SK-N-SH treated with all-trans-retinoic acid at 6 μM for 48 hours (cell line): ENCODE measurements around the gene HTR2A.

Experiments used
- ATAC-seq: fragments of 200-7000 bp; cut with Tn5 transposase; 3 replicates; pipeline ENCODE4 v1.9.1; 2020; ENCODE audit warnings: mild to moderate bottlenecking, moderate library complexity
- ARNTL ChIP-seq: fragments of 450-650 bp; formaldehyde crosslinking; IDR thresholded peaks from 2 replicates; pipeline ENCODE4 v1.5.0; 2020; ENCODE audit warnings: low read depth, mild to moderate bottlenecking, moderate library complexity, borderline replicate concordance
- BACH2 ChIP-seq: fragments of 250-450 bp; sonication (Bioruptor Pico); IDR thresholded peaks from 2 replicates; pipeline ENCODE4 v1.9.0; 2021; ENCODE audit warnings: mild to moderate bottlenecking, borderline replicate concordance
- CREB5 ChIP-seq: fragments of 250-450 bp; sonication (Bioruptor Pico); IDR thresholded peaks from 2 replicates; pipeline ENCODE4 v1.5.1; 2020; ENCODE audit warnings: low read depth, mild to moderate bottlenecking, moderate library complexity
- CSDC2 ChIP-seq: fragments of 250-450 bp; sonication (Bioruptor Pico); IDR thresholded peaks from 2 replicates; pipeline ENCODE4 v1.5.0; 2020; ENCODE audit warnings: mild to moderate bottlenecking, moderate library complexity
- ESRRG ChIP-seq: fragments of 250-450 bp; sonication (Bioruptor Pico); IDR thresholded peaks from 2 replicates; pipeline ENCODE4 v1.6.1; 2021; ENCODE audit warnings: mild to moderate bottlenecking
- GLIS3 ChIP-seq: fragments of 250-450 bp; sonication (Bioruptor Pico); IDR thresholded peaks from 2 replicates; pipeline ENCODE4 v1.5.0; 2020; ENCODE audit warnings: mild to moderate bottlenecking, moderate library complexity
- ISL1 ChIP-seq: fragments of 250-450 bp; sonication (Bioruptor Pico); IDR thresholded peaks from 2 replicates; pipeline ENCODE4 v2.1.2; 2022; ENCODE audit warnings: mild to moderate bottlenecking, moderate library complexity
- OSR1 ChIP-seq: fragments of 250-450 bp; sonication (Bioruptor Pico); IDR thresholded peaks from 2 replicates; pipeline ENCODE4 v1.8.0; 2022; ENCODE audit warnings: moderate library complexity, mild to moderate bottlenecking, inconsistent platforms
- PATZ1 ChIP-seq: fragments of 250-450 bp; sonication (Bioruptor Pico); IDR thresholded peaks from 2 replicates; pipeline ENCODE4 v1.8.0; 2020; ENCODE audit warnings: mild to moderate bottlenecking, moderate library complexity, borderline replicate concordance
- PPARA ChIP-seq: fragments of 250-450 bp; sonication (Bioruptor Pico); IDR thresholded peaks from 2 replicates; pipeline ENCODE4 v1.5.0; 2020; ENCODE audit warnings: mild to moderate bottlenecking, borderline replicate concordance
- RARB ChIP-seq: fragments of 250-450 bp; sonication (Bioruptor Pico); IDR thresholded peaks from 2 replicates; pipeline ENCODE4 v1.8.0; 2021; ENCODE audit warnings: mild to moderate bottlenecking, moderate library complexity
- SNAI2 ChIP-seq: fragments of 250-450 bp; sonication (Bioruptor Pico); IDR thresholded peaks from 2 replicates; pipeline ENCODE4 v1.5.0; 2020; ENCODE audit warnings: mild to moderate bottlenecking, moderate library complexity
- TCF4 ChIP-seq: fragments of 250-450 bp; sonication (Bioruptor Pico); IDR thresholded peaks from 2 replicates; pipeline ENCODE4 v1.8.0; 2021; ENCODE audit warnings: mild to moderate bottlenecking, moderate library complexity, borderline replicate concordance
- TOX ChIP-seq: fragments of 250-450 bp; sonication (Bioruptor Pico); IDR thresholded peaks from 2 replicates; pipeline ENCODE4 v1.8.0; 2021; ENCODE audit warnings: mild to moderate bottlenecking, moderate library complexity, borderline replicate concordance
- ZC3H10 ChIP-seq: fragments of 250-450 bp; sonication (Bioruptor Pico); IDR thresholded peaks from 2 replicates; pipeline ENCODE4 v1.5.1; 2021; ENCODE audit warnings: mild to moderate bottlenecking, moderate library complexity
- ZFP3 ChIP-seq: fragments of 250-450 bp; sonication (Bioruptor Pico); IDR thresholded peaks from 2 replicates; pipeline ENCODE4 v1.5.0; 2020; ENCODE audit warnings: mild to moderate bottlenecking, moderate library complexity
- ZFP30 ChIP-seq: fragments of 450-650 bp; formaldehyde crosslinking; IDR thresholded peaks from 2 replicates; pipeline ENCODE4 v1.5.0; 2022; ENCODE audit warnings: mild to moderate bottlenecking, moderate library complexity
- ZNF565 ChIP-seq: fragments of 450-650 bp; formaldehyde crosslinking; conservative IDR thresholded peaks from 2 replicates; pipeline ENCODE4 v1.5.0; 2020; ENCODE audit warnings: low read depth, mild to moderate bottlenecking, moderate library complexity
- ZNF70 ChIP-seq: fragments of 450-650 bp; formaldehyde crosslinking; IDR thresholded peaks from 2 replicates; pipeline ENCODE4 v1.5.0; 2020; ENCODE audit warnings: mild to moderate bottlenecking, moderate library complexity
- ZNF8 ChIP-seq: fragments of 450-650 bp; formaldehyde crosslinking; IDR thresholded peaks from 2 replicates; pipeline ENCODE4 v1.5.0; 2020; ENCODE audit warnings: mild to moderate bottlenecking, moderate library complexity
- TF ChIP-seq, protein P1 (sequence below): fragments of 250-450 bp; sonication (Bioruptor Pico); IDR thresholded peaks from 2 replicates; pipeline ENCODE4 v1.8.0; 2021; ENCODE audit warnings: low read depth, mild to moderate bottlenecking, moderate library complexity, borderline replicate concordance
- TF ChIP-seq, protein P2 (sequence below): fragments of 250-450 bp; sonication (Bioruptor Pico); IDR thresholded peaks from 2 replicates; pipeline ENCODE4 v1.5.0; 2020; ENCODE audit warnings: mild to moderate bottlenecking, moderate library complexity

Gene HTR2A

GRCh38 chr13:46894568-46894967 is 2.3 kb downstream of the HTR2A start:
- ATAC-seq: peak; percentile 45
- no peak for TF ChIP-seq PPARA (CRISPR knock-in tag)
- TF ChIP-seq ZC3H10: no peak
- no peak for TF ChIP-seq CREB5 (CRISPR knock-in tag)
- TF ChIP-seq ESRRG (CRISPR knock-in tag): no peak
- no peak for TF ChIP-seq ZFP3
- TF ChIP-seq ZNF70: no peak
- TF ChIP-seq ZFP30: no peak
- TF ChIP-seq ZNF565 (CRISPR knock-in tag): no peak
- TF ChIP-seq OSR1: no peak
- no peak for TF ChIP-seq ARNTL (CRISPR knock-in tag)
- no peak for TF ChIP-seq PATZ1 (CRISPR knock-in tag)
- no peak for TF ChIP-seq TOX (CRISPR knock-in tag)
- TF ChIP-seq GLIS3 (CRISPR knock-in tag): no peak
- TF ChIP-seq CSDC2 (CRISPR knock-in tag): no peak
- TF ChIP-seq BACH2 (CRISPR knock-in tag): no peak
- TF ChIP-seq RARB (CRISPR knock-in tag): no peak
- TF ChIP-seq ZNF8 (CRISPR knock-in tag): no peak
- TF ChIP-seq, protein P1, sequence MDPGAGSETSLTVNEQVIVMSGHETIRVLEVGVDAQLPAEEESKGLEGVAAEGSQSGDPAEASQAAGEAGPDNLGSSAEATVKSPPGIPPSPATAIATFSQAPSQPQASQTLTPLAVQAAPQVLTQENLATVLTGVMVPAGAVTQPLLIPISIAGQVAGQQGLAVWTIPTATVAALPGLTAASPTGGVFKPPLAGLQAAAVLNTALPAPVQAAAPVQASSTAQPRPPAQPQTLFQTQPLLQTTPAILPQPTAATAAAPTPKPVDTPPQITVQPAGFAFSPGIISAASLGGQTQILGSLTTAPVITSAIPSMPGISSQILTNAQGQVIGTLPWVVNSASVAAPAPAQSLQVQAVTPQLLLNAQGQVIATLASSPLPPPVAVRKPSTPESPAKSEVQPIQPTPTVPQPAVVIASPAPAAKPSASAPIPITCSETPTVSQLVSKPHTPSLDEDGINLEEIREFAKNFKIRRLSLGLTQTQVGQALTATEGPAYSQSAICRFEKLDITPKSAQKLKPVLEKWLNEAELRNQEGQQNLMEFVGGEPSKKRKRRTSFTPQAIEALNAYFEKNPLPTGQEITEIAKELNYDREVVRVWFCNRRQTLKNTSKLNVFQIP (CRISPR knock-in tag): no peak
- TF ChIP-seq ISL1 (CRISPR knock-in tag): no peak
- no peak for TF ChIP-seq SNAI2

DNA sequence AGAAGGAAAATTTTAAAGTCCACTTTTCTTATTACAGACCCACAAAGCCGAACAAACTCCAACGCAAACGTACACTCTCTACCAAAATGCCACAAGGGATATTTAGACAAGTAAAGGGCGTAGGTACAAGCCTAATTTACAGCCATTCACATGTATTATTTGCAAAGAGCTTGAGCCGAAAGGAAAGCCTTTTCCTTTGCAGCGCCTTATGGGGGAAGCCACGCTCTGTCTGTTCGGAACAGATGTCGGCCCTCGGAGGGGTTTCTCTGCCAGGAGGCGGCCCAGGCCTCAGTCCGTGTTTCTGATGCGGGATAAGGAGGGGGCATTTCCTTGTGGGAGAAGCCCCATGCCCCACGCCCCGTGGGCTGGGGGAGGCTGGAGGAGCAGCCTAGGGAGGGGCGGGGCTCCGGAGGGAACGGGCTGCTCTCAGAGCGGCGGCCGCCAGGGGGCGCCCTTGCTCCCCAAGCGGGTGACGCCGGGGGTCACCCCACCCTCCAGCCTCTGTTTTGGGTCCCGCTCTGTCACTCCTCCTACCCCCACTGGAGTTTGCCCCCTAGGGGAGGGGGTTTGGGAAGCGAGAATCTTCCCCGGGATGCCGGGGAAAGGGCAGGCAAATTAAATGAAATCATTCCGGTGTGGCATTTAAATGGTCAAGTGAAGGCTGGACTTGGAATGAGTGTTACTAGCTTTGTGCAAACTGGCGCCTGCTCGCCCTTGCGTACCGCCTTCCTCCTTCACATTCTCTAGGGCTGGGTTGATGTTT is 2.9 kb downstream of the HTR2A start:
- no peak for TF ChIP-seq ZNF8 (CRISPR knock-in tag)
- no peak for TF ChIP-seq ZNF70
- no peak for TF ChIP-seq PATZ1 (CRISPR knock-in tag)
- no peak for TF ChIP-seq ZFP3
- TF ChIP-seq PPARA (CRISPR knock-in tag): no peak
- no peak for TF ChIP-seq TOX (CRISPR knock-in tag)
- TF ChIP-seq ZFP30: no peak
- TF ChIP-seq OSR1: no peak
- TF ChIP-seq SNAI2: no peak
- no peak for TF ChIP-seq BACH2 (CRISPR knock-in tag)
- no peak for TF ChIP-seq ESRRG (CRISPR knock-in tag)
- TF ChIP-seq TCF4 (CRISPR knock-in tag): no peak
- no peak for TF ChIP-seq CSDC2 (CRISPR knock-in tag)
- TF ChIP-seq, protein P2, sequence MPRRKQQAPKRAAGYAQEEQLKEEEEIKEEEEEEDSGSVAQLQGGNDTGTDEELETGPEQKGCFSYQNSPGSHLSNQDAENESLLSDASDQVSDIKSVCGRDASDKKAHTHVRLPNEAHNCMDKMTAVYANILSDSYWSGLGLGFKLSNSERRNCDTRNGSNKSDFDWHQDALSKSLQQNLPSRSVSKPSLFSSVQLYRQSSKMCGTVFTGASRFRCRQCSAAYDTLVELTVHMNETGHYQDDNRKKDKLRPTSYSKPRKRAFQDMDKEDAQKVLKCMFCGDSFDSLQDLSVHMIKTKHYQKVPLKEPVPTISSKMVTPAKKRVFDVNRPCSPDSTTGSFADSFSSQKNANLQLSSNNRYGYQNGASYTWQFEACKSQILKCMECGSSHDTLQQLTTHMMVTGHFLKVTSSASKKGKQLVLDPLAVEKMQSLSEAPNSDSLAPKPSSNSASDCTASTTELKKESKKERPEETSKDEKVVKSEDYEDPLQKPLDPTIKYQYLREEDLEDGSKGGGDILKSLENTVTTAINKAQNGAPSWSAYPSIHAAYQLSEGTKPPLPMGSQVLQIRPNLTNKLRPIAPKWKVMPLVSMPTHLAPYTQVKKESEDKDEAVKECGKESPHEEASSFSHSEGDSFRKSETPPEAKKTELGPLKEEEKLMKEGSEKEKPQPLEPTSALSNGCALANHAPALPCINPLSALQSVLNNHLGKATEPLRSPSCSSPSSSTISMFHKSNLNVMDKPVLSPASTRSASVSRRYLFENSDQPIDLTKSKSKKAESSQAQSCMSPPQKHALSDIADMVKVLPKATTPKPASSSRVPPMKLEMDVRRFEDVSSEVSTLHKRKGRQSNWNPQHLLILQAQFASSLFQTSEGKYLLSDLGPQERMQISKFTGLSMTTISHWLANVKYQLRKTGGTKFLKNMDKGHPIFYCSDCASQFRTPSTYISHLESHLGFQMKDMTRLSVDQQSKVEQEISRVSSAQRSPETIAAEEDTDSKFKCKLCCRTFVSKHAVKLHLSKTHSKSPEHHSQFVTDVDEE: no peak
- no peak for TF ChIP-seq ISL1 (CRISPR knock-in tag)
- no peak for TF ChIP-seq CREB5 (CRISPR knock-in tag)
- TF ChIP-seq ARNTL (CRISPR knock-in tag): no peak
- no peak for TF ChIP-seq GLIS3 (CRISPR knock-in tag)
- TF ChIP-seq RARB (CRISPR knock-in tag): no peak
- TF ChIP-seq ZNF565 (CRISPR knock-in tag): no peak
- peak; percentile 85 for ATAC-seq
